CD4-positive, alpha-beta T cell treated with Interleukin-15 for 4 hours (primary cell): ENCODE data around the gene LMF2.

ENCODE experiments used
- DNase-seq: peaks from one replicate; pipeline ENCODE4 v3.0.0-alpha.2; 2020; ENCODE audit warnings: low spot score

The LMF2 gene

DNA sequence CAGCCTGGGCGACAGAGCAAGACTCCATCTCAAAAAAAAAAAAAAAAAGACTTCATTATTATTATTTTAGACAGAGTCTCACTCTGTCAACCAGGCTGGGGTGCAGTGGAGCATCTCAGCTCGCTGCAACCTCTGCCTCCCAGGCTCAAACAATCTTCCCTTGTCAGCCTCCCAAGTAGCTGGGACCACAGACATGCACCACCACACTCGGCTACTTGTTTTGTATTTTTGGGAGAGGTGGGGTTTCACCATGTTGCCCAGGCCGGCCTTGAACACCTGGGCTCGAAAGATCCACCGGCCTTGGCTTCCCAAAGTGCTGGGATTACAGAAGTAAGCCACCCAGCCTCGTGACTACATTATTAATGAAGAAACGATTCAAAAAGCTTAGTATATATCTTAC, 27.6 kb upstream of the LMF2 start:
- no peak for DNase-seq

- peak; percentile 38 for DNase-seq
Observed at GRCh38 chr22:50533856-50534711, 26.6 kb upstream of the LMF2 start.

DNA sequence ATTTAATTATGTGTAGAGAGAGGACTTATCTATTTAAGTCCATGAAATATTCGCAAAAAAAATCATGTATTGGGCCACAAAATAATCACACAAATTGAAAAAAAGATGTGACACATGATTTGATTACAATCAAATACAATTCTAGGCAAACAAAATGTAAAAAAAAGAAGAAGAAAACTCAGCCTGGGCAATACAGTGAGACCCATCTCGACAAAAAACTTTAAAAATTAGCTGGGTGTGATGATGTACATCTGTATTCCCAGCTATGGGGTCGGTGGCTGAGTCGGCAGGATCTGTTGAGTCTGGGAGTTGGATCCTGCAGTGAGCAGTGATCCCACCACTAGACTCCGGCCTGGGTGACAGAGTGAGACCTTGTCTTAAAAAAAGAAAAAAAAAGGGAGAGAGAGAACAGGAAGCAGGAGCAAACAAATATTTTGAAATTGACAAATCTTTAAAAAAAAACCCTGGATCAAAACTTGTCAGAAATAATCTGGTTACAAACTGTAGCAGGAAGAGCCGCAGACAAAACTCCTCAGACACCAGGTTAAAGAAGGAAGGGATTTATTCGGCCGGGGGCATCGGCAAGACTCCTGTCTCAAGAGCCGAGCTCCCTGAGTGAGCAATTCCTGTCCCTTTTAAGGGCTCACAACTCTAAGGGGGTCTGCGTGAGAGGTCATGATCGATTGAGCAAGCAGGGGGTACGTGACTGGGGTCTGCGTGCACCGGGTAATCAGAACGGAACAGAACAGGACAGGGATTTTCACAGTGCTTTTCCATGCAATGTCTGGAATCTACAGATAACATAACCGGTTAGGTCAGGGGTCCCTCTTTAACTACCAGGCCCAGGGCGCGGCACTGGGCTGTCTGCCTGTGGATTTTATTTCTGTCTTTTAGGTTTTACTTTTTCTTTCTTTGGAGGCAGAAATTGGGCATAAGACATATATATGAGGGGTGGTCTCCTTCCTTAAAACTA, 25.6 kb upstream of the LMF2 start:
- no peak for DNase-seq

- DNase-seq: no peak
Observed at GRCh38 chr22:50531962-50532674, 24.6 kb upstream of the LMF2 start.

- DNase-seq: peak; percentile 67
Observed at GRCh38 chr22:50531546-50531961, 24.1 kb upstream of the LMF2 start.

DNA sequence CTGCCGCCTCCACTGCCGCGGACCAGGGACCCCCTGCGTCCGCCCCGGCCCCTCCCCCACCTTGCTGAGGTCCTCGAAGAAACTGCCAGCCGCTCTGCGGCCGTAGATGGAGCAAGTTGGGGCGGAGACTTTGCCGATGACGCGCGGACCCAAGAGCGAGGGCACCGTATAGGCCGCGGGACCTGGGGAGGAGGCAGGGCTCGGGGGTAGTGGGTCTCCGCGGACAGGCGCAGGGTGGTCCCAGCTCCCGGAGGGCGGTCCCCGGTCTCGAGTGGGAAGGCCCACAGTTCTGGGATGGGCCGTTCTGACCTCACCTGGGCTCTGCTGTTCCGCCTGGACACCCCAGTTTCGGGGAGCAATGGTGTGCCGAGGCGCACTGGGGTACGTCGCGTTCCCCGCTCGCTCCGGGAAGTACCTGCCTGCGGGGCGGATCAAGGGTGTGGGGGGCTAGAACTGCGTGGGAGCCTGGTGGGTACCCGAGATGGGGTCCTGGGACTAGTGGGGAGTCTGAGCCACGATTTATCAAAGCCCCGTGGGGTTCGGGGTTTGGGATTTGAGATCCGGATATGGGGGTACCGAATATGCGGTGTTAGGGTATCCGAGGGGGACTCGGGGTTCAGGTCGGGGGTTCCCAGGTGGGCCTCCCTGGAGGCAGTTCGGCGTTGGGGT, 23.5 kb upstream of the LMF2 start:
- DNase-seq: peak; percentile 80

DNA sequence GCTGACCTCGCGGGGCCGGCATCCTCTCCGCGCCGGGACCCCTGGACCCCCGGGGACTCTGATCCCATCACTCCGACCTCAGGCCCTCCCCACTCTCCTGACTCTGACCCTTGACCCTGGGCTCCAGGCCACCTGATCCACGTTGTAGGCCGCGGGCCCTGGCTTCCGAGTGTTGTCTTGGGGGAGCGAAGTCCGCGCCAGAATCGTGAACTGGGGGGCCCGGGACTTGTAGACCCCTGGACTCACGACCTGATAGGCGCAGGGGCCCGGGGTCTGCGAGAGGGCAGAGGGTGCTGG, 23.0 kb upstream of the LMF2 start:
- DNase-seq: peak; percentile 29

- DNase-seq: peak; percentile 72
Observed at GRCh38 chr22:50529897-50530579, 22.5 kb upstream of the LMF2 start, which contains the start of gene TYMP. TSS of gene TYMP (minus strand) at chr22:50530012. CDS start at chr22:50529709, 303 bp downstream.

- DNase-seq: no peak
Observed at GRCh38 chr22:50529416-50529896, 22.0 kb upstream of the LMF2 start.

DNA sequence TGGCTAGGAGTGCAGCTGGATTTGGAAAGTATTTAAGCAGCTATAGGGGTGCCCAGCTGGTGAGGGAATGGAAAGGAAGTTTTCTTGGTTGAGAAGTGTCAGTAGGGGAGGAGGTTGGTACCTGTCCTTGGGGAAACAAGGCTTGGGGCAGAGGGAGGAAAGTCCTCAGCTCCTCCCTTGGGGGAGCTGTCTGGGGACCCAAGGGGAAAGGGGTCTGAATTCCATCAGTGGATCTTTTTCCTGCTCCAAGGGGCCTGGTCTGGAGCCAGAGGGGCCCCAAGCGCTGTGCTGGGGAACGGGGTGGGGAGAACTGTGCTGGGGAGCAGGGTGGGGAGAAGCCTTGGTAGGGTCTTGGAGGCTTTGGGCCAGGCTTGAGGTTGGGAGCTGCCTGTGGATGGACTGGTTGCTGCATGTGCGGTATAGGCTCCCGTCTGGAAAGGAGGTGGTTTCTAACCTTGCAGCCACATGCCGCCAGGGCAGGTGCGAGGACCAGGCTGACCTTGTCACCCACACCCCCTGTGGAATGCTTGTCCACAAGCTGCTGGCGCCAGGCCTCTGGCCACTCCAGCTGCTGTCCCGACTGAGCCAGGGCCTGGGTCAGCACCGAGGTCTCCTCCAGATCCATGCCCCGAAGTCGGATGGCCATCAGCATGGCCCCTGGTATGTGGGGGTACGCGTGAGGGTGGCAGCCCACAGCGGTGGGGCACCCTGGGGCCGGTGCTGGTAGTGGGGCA, 21.3 kb upstream of the LMF2 start:
- DNase-seq: no peak

DNA sequence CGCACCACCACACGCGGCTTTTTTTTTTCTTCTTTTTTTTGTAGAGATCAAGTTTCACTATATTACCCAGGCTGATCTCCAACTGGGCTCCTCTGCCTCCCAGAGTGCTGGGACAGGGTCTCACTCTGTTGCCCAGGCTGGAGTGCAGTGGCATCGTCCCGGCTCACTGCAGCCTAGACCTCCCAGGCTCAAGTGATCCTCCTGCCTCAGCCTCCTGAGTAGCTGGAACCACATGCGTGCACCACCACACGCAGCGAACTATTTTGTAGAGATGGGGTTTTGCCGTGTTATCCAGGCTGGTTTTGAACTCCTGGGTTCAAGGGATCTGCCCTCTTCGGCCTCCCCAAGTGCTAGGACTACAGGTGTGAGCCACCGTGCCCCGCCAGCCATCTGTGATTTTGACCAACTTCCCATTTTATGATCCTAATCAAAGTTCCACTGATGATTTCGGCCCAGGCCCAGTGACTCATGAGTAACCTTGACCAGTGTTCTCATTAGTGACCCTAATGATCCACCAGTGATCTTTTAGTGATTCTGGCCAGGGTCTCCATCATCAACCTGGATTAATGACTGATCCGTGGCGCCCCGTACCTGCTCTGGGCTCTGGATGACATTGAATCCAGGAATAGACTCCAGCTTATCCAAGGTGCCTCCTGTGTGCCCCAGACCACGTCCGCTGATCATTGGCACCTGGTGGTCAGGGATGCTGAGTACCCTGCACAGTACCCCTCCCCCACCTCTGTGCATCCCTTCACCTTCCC, 20.6 kb upstream of the LMF2 start:
- no peak for DNase-seq

GRCh38 chr22:50526834-50527801, 19.6 kb upstream of the LMF2 start:
- peak; percentile 47 for DNase-seq

DNA sequence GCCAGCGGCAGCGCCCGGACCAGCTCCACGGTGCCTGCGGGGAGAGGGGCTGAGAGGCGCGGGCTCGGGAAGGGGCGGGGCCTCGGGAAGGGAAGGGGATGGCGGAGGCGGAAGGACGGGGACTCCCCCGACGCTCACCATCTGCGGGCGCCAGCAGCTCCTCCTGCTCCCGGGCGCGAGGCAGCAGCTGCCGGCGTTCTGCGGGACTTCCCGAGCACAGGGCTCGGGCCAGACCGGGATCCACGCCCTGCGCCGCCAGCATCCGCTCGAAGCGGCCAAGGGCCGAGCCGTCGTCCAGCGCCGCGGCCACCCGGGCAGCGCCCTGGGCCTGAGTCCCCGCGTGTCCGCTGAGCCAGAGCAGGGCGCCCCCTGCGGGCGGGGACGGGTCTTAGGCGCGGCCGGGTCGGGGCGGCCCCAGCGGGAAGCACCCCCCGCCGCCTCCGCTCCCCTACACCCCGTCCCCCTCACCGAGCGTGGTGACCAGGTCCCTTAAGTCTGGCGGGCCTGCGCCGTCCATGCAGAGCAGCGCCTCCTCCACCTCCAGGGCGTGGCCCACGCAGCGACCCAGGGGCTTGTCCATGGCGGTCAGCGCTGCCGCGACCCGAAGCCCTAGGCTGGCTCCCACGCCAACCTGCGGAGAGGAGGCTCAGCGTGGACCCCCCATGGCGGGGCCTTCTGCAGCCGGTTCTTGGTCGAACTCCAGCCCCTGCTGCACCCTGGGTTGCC, 18.8 kb upstream of the LMF2 start:
- peak; percentile 85 for DNase-seq

GRCh38 chr22:50525858-50526107, 18.3 kb upstream of the LMF2 start:
- DNase-seq: no peak

DNA sequence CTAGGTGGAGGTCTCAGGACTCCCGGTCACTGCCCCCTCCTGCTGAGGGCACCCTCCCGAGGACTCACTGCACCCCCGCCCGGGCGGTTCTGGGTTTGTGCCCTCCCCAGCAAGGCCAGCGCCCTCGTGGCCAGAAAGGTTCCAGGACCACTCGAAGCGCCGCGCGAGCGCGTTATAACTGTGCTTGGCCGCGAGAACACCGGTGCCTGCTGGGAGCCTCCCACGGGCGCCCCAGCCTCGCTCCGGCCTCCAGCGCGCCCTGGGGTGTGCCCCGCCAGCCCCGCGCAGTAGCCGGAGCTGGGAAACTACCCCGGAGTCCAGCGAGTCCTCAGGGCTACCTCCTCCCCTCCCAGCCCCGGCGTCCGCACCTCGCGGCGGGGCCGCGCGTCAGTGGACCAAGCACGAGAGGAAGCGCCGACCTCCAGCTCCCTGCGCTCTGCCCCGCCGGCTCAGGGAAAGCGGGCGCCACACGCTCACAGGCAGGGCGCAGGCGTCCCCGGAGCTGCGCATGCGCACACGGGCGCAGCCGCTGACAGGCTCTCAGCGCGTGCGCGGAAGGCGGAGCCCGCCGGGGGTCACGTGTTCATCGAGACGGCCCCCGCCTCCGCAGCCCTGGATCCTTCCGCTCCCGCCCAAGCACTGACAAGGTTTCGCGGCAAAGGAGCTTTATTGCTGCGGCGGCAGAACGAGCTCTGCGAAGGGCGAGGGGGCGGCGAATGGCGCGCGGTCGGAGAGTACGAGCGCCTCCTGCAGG, 17.8 kb upstream of the LMF2 start, which contains the start of gene SCO2:
TSS of gene SCO2 (minus strand) at position 495 of the 754 bp plus-strand sequence. CDS start 1,187 bp downstream, outside the sequence.
- peak; percentile 98 for DNase-seq

GRCh38 chr22:50524676-50525103, 17.2 kb upstream of the LMF2 start:
- no peak for DNase-seq
